ENCODE results near the gene GNB1L. TPM values are rescaled to one million over a fixed set of nuclear protein-coding genes. Genes with fewer than 3 reads are reported as not detected.
"Not testable (repeated sequence)": the region's sequence is repeated elsewhere in the genome, so short reads cannot be mapped to it uniquely, and the experiment has no call there.

GNB1L gene
- total RNA-seq, 2 experiments from 2014 or later: 7.6 to 12.4 TPM

GRCh38 chr22:19832476-19833108 is 22.1 kb downstream of the GNB1L start:
- Mint-ChIP-seq H3K4me1 (peaks cover 30% of the 10 kb centered on the region), H3K27me3 (no peaks in the 10 kb centered on the region), H3K9me3 (ENCODE audit: low read depth) (no peaks in the 10 kb centered on the region), H3K36me3 (ENCODE audit: low read depth) (peaks cover 2% of the 10 kb centered on the region), H3K27ac (no peak overlapping the region), H3K4me3 (no peak overlapping the region)
- DNase-seq: no peak
- no peak for ATAC-seq
- POLR2A ChIA-PET: interaction anchor here (0.7 kb wide), 1 partner anchor 165 kb away, joined by 3 read pairs; no protein-coding TSS in a partner anchor
- intact Hi-C loops (cut with DNase I, micrococcal nuclease): no loop called here
- CTCF ChIA-PET: no interaction called here

- CTCF ChIA-PET: interaction anchor here (0.6 to 1.1 kb wide), 3 partner anchors 24 to 102 kb away, joined by 3 to 4 read pairs (median 3); no protein-coding TSS in a partner anchor
- ATAC-seq: not testable (repeated sequence)
Observed at GRCh38 chr22:19831979-19832378, 22.7 kb downstream of the GNB1L start.

DNA sequence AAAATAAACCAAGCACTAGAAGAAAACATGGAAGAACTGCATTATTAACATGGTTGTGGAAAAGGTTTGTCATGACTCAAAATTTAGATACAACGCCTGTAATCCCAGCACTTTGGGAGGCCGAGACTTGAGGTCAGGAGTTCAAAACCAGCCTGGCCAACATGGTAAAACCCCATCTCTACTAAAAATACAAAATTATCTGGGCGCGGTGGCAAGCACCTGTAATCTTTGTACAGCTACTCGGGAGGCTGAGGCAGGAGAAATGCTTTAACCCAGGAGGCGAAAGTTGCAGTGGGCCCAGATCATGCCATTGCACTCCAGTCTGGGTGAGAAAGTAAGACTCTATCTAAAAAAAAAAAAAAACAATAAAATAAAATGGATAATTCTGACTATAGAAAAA is 23.7 kb downstream of the GNB1L start:
- peaks cover 2% of the 10 kb centered on the region for H3K36me3 Mint-ChIP-seq (ENCODE audit: low read depth)
- ATAC-seq: no peak
- no peaks in the 10 kb centered on the region for H3K27me3 Mint-ChIP-seq
- no peak for DNase-seq
- intact Hi-C loops (cut with DNase I, micrococcal nuclease): no loop called here
- H3K4me3 Mint-ChIP-seq: no peak overlapping the region
- peaks cover 26% of the 10 kb centered on the region for H3K4me1 Mint-ChIP-seq
- ChIA-PET CTCF (interaction anchor here (1.1 kb wide), 1 partner anchor 101 kb away, joined by 3 read pairs; no protein-coding TSS in a partner anchor), POLR2A (no interaction called here)
- no peak overlapping the region for H3K27ac Mint-ChIP-seq
- H3K9me3 Mint-ChIP-seq (ENCODE audit: low read depth): no peaks in the 10 kb centered on the region

More at GRCh38 chr22:19831979-19832378, 22.7 kb downstream of the GNB1L start:
- H3K27ac Mint-ChIP-seq; DNase-seq; H3K36me3 Mint-ChIP-seq (ENCODE audit: low read depth); H3K4me3 Mint-ChIP-seq; H3K9me3 Mint-ChIP-seq (ENCODE audit: low read depth); POLR2A ChIA-PET; intact Hi-C loops (cut with DNase I, micrococcal nuclease); H3K27me3 Mint-ChIP-seq: not testable (repeated sequence)
- peaks cover 30% of the 10 kb centered on the region for H3K4me1 Mint-ChIP-seq

DNA sequence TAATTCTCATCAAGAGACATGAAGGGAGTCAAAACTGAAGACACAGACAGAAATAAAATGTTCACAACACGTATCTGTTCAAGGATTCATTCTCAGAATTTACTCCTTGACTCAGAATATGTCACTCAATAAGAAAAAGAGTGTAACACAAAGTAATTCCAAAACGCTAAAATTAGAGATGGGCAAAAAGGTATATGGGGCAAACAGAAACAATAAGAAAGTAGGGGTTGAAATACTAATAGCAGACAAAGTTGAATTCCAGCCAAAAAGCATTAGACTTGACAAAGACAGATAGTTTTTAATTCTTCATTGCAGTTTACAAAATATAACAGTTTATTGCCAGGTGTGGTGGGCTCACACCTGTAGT is 26.7 kb downstream of the GNB1L start:
- no peak overlapping the region for H3K4me3 Mint-ChIP-seq
- ChIA-PET CTCF (no interaction called here), POLR2A (no interaction called here)
- intact Hi-C loops (cut with DNase I, micrococcal nuclease): loop anchor here in 1 of 2 experiments (2.0 kb wide), 1 partner anchor 21 kb away; no protein-coding TSS in a partner anchor
- H3K27me3 Mint-ChIP-seq: no peaks in the 10 kb centered on the region
- peaks cover 2% of the 10 kb centered on the region for H3K36me3 Mint-ChIP-seq (ENCODE audit: low read depth)
- ATAC-seq (no peak), DNase-seq (no peak)
- no peaks in the 10 kb centered on the region for H3K9me3 Mint-ChIP-seq (ENCODE audit: low read depth)
- H3K27ac Mint-ChIP-seq: no peak overlapping the region
- H3K4me1 Mint-ChIP-seq: peaks cover 9% of the 10 kb centered on the region

DNA sequence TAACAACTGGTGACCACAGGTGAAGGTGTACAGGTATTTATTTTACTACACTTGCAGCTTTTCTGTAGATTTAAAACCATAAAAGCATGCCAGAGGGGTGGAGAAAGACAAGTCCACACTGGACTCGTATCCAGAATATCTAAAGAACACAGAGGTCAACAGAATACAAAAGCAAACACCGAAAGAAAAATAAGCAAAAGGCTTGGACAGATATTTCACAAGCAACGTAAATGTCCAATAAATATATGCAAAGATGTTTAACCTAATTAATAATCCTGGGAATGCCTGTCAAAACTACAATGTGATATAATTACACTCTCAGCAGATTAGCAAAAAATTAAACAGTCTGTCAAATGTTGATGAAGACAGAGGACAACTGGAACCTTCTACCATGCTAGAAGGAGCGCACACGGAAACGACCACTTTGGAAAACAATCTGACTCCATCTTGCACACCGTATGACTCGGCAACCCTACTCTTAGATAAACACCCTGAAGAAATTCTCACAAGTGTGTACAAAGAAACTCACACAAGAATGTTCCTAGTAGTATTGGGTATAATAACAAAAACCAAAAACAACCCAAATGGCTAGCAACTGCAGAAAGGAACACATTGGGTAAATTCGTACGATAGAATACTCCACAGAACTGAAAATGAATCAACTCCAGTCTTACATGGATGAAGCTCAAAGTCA is 27.2 kb downstream of the GNB1L start:
- peaks cover 2% of the 10 kb centered on the region for H3K36me3 Mint-ChIP-seq (ENCODE audit: low read depth)
- ChIA-PET CTCF (interaction anchor here (1.1 kb wide), 1 partner anchor 83 kb away, joined by 3 read pairs; no protein-coding TSS in a partner anchor), POLR2A (no interaction called here)
- intact Hi-C loops (cut with DNase I, micrococcal nuclease): loop anchor here in 1 of 2 experiments (2.0 kb wide), 1 partner anchor 21 kb away; no protein-coding TSS in a partner anchor
- no peak for DNase-seq
- H3K27ac Mint-ChIP-seq: no peak overlapping the region
- no peaks in the 10 kb centered on the region for H3K9me3 Mint-ChIP-seq (ENCODE audit: low read depth)
- H3K27me3 Mint-ChIP-seq: no peaks in the 10 kb centered on the region
- ATAC-seq: no peak
- peaks cover 5% of the 10 kb centered on the region for H3K4me1 Mint-ChIP-seq
- H3K4me3 Mint-ChIP-seq: no peak overlapping the region

- Mint-ChIP-seq H3K27me3 (no peaks in the 10 kb centered on the region), H3K4me3 (no peak overlapping the region), H3K4me1 (peaks cover 5% of the 10 kb centered on the region), H3K36me3 (ENCODE audit: low read depth) (peaks cover 2% of the 10 kb centered on the region), H3K27ac (no peak overlapping the region), H3K9me3 (ENCODE audit: low read depth) (no peaks in the 10 kb centered on the region)
- ATAC-seq (no peak), DNase-seq (no peak)
- POLR2A ChIA-PET: no interaction called here
- intact Hi-C loops (cut with DNase I, micrococcal nuclease): no loop called here
- CTCF ChIA-PET: interaction anchor here (1.1 kb wide), 1 partner anchor 84 kb away, joined by 3 read pairs; no protein-coding TSS in a partner anchor
Observed at GRCh38 chr22:19826619-19826950, 28.1 kb downstream of the GNB1L start.

GRCh38 chr22:19825904-19826618 is 28.6 kb downstream of the GNB1L start:
- Mint-ChIP-seq H3K36me3 (ENCODE audit: low read depth) (peaks cover 2% of the 10 kb centered on the region), H3K4me1 (peaks cover 5% of the 10 kb centered on the region), H3K27ac (no peak overlapping the region), H3K27me3 (no peaks in the 10 kb centered on the region), H3K4me3 (no peak overlapping the region), H3K9me3 (ENCODE audit: low read depth) (no peaks in the 10 kb centered on the region)
- ChIA-PET POLR2A (no interaction called here), CTCF (no interaction called here)
- DNase-seq (no peak), ATAC-seq (no peak)
- intact Hi-C loops (cut with DNase I, micrococcal nuclease): no loop called here

GRCh38 chr22:19824926-19825339 is 29.7 kb downstream of the GNB1L start:
- POLR2A ChIA-PET: no interaction called here
- Mint-ChIP-seq H3K27ac (no peak overlapping the region), H3K9me3 (ENCODE audit: low read depth) (no peaks in the 10 kb centered on the region), H3K36me3 (ENCODE audit: low read depth) (peaks cover 3% of the 10 kb centered on the region), H3K4me1 (peaks cover 5% of the 10 kb centered on the region), H3K27me3 (no peaks in the 10 kb centered on the region), H3K4me3 (no peak overlapping the region)
- intact Hi-C loops (cut with DNase I, micrococcal nuclease): no loop called here
- DNase-seq: no peak
- CTCF ChIA-PET: interaction anchor here (0.7 kb wide), 1 partner anchor 145 kb away, joined by 3 read pairs; no protein-coding TSS in a partner anchor
- ATAC-seq: no peak

- ATAC-seq: no peak
- no peak overlapping the region for H3K4me3 Mint-ChIP-seq
- H3K4me1 Mint-ChIP-seq: peaks cover 5% of the 10 kb centered on the region
- H3K9me3 Mint-ChIP-seq (ENCODE audit: low read depth): no peaks in the 10 kb centered on the region
- no peaks in the 10 kb centered on the region for H3K27me3 Mint-ChIP-seq
- no peak for DNase-seq
- CTCF ChIA-PET: interaction anchor here (0.7 kb wide), 1 partner anchor 145 kb away, joined by 3 read pairs; no protein-coding TSS in a partner anchor
- POLR2A ChIA-PET: no interaction called here
- intact Hi-C loops (cut with DNase I, micrococcal nuclease): no loop called here
- peaks cover 3% of the 10 kb centered on the region for H3K36me3 Mint-ChIP-seq (ENCODE audit: low read depth)
- H3K27ac Mint-ChIP-seq: no peak overlapping the region
Observed at GRCh38 chr22:19824212-19824925, 30.3 kb downstream of the GNB1L start.

GRCh38 chr22:19823902-19824211 is 30.8 kb downstream of the GNB1L start:
- Mint-ChIP-seq H3K36me3 (ENCODE audit: low read depth) (peaks cover 3% of the 10 kb centered on the region), H3K27ac (no peak overlapping the region), H3K9me3 (ENCODE audit: low read depth) (no peaks in the 10 kb centered on the region), H3K4me3 (no peak overlapping the region), H3K4me1 (peaks cover 5% of the 10 kb centered on the region), H3K27me3 (no peaks in the 10 kb centered on the region)
- ATAC-seq (no peak), DNase-seq (no peak)
- ChIA-PET CTCF (no interaction called here), POLR2A (no interaction called here)
- intact Hi-C loops (cut with DNase I, micrococcal nuclease): no loop called here

DNA sequence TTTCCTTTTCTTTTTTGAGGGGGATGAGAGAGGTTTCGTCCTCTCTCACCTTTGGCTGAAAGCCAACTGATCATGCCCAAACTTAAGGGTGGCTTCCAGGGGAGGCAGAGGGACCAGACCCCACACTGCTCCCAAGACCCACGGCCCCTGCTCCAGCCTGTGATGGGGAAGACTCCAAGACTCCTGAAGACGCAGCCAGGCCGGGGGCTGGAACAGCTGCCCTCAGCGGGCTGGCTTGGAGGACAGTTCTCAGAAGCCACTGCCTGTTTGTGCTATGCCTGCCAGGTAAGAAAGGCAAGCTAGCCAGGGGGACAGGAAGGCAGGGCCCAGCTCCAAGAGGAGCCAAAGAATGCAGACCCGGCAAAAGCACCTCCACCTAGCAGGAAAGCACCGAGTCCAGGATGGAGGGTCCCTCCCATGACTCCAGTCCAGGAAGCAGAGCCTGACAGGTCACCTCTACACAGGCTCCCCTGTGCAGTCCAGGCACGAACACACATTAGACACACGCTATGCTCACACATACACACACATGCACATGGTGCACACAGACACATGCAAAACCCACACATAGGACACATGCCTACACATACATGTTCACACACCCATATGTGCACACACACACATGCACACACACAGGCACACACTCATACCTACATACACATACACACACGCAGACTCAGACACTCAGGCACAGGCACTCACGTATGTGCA is 31.3 kb downstream of the GNB1L start:
- POLR2A ChIA-PET: no interaction called here
- Mint-ChIP-seq H3K27ac (no peak overlapping the region), H3K4me3 (no peak overlapping the region), H3K36me3 (ENCODE audit: low read depth) (peaks cover 3% of the 10 kb centered on the region), H3K27me3 (no peaks in the 10 kb centered on the region), H3K9me3 (ENCODE audit: low read depth) (no peaks in the 10 kb centered on the region), H3K4me1 (peaks cover 5% of the 10 kb centered on the region)
- DNase-seq (no peak), ATAC-seq (no peak)
- CTCF ChIA-PET: no interaction called here
- intact Hi-C loops (cut with DNase I, micrococcal nuclease): no loop called here

Measured in activated CD4-positive, alpha-beta T cell treated with anti-CD3 and anti-CD28 coated beads for 36 hours (primary cell).